Heart right ventricle (tissue), 16 donors: ENCODE results near the gene MAD1L1. TPM values are rescaled to one million over a fixed set of nuclear protein-coding genes. Genes with fewer than 3 reads are reported as not detected.

Experiments
- ATAC-seq, 8 donors: fragments of 200-7000 bp; cut with Tn5 transposase; one replicate each; pipeline ENCODE4 v1.9.1; 2020; ENCODE audit warnings: mild to moderate bottlenecking in 8 of 8, moderate library complexity in 8 of 8, moderate number of reproducible peaks in 1 of 8
- DNase-seq, 2 donors: peaks; one replicate each; pipeline ENCODE4 v3.0.0-alpha.2; 2020
- H3K27ac ChIP-seq, 10 donors: fragments of 200-600 bp; sonication (generic) in 2 of 10; one replicate each; pipeline versions ENCODE4 v1.5.0 to v1.8.0; 2020 to 2022; ENCODE audit warnings: mild to moderate bottlenecking in 3 of 10
- H3K27me3 ChIP-seq, 7 donors: fragments of 200-600 bp; one replicate each; pipeline ENCODE4 v1.8.0; 2021 to 2022; ENCODE audit warnings: mild to moderate bottlenecking in 2 of 7
- H3K36me3 ChIP-seq, 9 donors: fragments of 200-600 bp; sonication (generic) in 1 of 9; one replicate each; pipeline versions ENCODE4 v1.5.0 to v1.8.0; 2020 to 2022; ENCODE audit warnings: mild to moderate bottlenecking in 2 of 9
- H3K4me1 ChIP-seq, 9 donors: fragments of 200-600 bp; sonication (generic) in 1 of 9; one replicate each; pipeline versions ENCODE4 v1.5.0 to v1.8.0; 2020 to 2022; ENCODE audit warnings: mild to moderate bottlenecking in 4 of 9
- H3K4me3 ChIP-seq, 10 donors: fragments of 200-600 bp; sonication (generic) in 2 of 10; one replicate each; pipeline versions ENCODE4 v1.5.0 to v1.8.0; 2020 to 2022; ENCODE audit warnings: mild to moderate bottlenecking in 7 of 10, moderate library complexity in 2 of 10
- H3K9me3 ChIP-seq, 11 donors: fragments of 200-600 bp in 10 of 11; sonication (generic) in 2 of 11; one replicate each; pipeline versions ENCODE4 v1.5.0 to v1.8.0; 2013 to 2022; ENCODE audit warnings: mild to moderate bottlenecking in 2 of 11, control low read depth in 1 of 11, moderate library complexity in 1 of 11
- WGBS, 2 donors: extraction: QIAGEN DNeasy Blood & Tissue Kit; methylation state at CpG; one replicate each; pipeline ENCODE4 v1.1.7; 2013; ENCODE audit warnings: inconsistent platforms in 1 of 2; 5-methylcytosine and 5-hydroxymethylcytosine counted together
- intact Hi-C, 10 donors: fragments of 100-400 bp; cut with DNase I; formaldehyde crosslinking; loops; one replicate each; pipeline versions ENCODE4 v1.11.1 to v1.14.2; 2022
- polyA plus RNA-seq, 2 donors: library from polyadenylated mRNA; stranded (reverse); fragments of 200-250 nt; gene quantifications; one replicate each; pipeline ENCODE4 v1.2.3, GENCODE V29; 2013
- total RNA-seq, 10 donors: library from RNA; stranded (reverse); fragmentation: NEBNext Ultra II Directional in 3 of 10; extraction: Animal tissue kit (Norgen Biotek cat#: 25700) in 3 of 10; gene quantifications; one replicate each; pipeline versions ENCODE4 v1.2.1 to v1.2.4, GENCODE V29; 2021 to 2023
- TF ChIP-seq, protein P1 (sequence below), 9 donors: fragments of 200-600 bp; sonication (generic) in 2 of 9; IDR thresholded peaks; one replicate each; pipeline versions ENCODE4 v1.5.0 to v1.8.0; 2021 to 2022; ENCODE audit warnings: antibody characterized with exemption in 9 of 9, mild to moderate bottlenecking in 5 of 9, moderate library complexity in 1 of 9
- donor health status: Arrhythmogenic right ventricular cardiomyopathy.
- donor health status: ischemic (EF 13 %, LVEDD 7.1; RV severe dilation, severe dysfunction).
- donor health status: healthy with polysubstance abuse.
- donor health status: DM: no; HTN: yes; CAD: no.
- donor health status: DM: no; HTN: no; CAD: no.
- donor health status: ischemic (EF 25% LVEDD 6.9; RV normal size, moderate dysfunction).
- donor health status: ischemic (EF 25% LVEDD 5.7; RV mildly dilated, moderate dysfunction).
- donor health status: healthy.
- donor health status: DM: yes; HTN: yes; CAD: no.
- donor health status: Ischemic cardiomyopathy.
- donor health status: ischemic (EF 35%, LVEDD 5.7; RV mildly dilated, moderate dysfunction).
- donor health status: nonischemic (EF 11% LVEDD 7.7; RV severe dilation, severe dysfunction).
- donor health status: DM: yes; HTN: yes; CAD: no.
- donor health status: PGD.
- donor health status: ischemic (EF 29% LVEDD 5.4; RV normal size, mild dysfunction).
- donor health status: nonischemic (EF 23%, LVEDD 6.1; RV moderate dilation, normal function).

Gene MAD1L1
- total and polyA plus RNA-seq, 12 donors = 13.8 to 46.8 (median 20.2) TPM

DNA sequence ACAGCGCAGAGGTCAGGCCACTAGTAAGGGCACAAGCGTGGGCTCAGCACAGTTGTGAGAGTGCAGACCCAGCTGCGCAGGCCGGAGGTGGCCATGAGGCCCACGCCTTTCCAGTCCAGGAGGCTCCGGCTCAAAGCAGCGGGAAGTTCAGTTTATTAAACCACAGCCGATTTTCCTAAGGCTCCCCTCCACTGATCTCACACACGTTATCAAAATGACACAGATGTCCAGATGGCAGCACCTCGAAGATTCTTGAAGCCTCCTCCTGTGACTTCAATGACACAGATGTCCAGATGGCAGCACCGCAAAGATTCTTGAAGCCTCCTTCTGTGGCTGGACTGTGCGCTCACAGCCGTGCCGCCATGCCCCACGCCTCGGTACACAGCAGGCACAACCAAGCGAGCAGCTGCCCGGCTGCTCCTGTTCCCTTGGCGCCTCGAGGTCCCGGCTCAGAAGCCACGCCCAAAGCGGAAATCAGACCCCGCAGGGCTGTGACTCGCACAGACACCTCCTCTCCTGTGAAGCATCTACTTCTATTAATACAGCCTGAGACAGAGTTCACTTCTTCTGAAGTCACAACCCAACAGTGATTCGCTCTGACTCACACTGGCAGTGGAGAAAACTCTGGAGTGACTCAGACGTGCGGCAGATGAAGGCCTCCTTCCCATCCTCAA lies 122.7 kb downstream of the MAD1L1 start:
- Histone ChIP-seq H3K4me3 (no peak overlapping the region), H3K27ac (peak overlapping the region in 1 of 10 donors; percentile 57), H3K4me1 (peaks cover 3 to 51% (median 24%) of the 10 kb centered on the region in 9 donors), H3K36me3 (peaks cover 0 to 4% (median 0%) of the 10 kb centered on the region in 9 donors), H3K27me3 (no peaks in the 10 kb centered on the region), H3K9me3 (no peaks in the 10 kb centered on the region)
- intact Hi-C loops = loop anchor here in 5 of 10 donors (5.0 to 10.0 kb wide), 3 partner anchors 85 to 95 kb away; no protein-coding TSS in a partner anchor
- peak in 2 of 8 donors; percentile 10 to 38 for ATAC-seq
- TF ChIP-seq, protein P1, sequence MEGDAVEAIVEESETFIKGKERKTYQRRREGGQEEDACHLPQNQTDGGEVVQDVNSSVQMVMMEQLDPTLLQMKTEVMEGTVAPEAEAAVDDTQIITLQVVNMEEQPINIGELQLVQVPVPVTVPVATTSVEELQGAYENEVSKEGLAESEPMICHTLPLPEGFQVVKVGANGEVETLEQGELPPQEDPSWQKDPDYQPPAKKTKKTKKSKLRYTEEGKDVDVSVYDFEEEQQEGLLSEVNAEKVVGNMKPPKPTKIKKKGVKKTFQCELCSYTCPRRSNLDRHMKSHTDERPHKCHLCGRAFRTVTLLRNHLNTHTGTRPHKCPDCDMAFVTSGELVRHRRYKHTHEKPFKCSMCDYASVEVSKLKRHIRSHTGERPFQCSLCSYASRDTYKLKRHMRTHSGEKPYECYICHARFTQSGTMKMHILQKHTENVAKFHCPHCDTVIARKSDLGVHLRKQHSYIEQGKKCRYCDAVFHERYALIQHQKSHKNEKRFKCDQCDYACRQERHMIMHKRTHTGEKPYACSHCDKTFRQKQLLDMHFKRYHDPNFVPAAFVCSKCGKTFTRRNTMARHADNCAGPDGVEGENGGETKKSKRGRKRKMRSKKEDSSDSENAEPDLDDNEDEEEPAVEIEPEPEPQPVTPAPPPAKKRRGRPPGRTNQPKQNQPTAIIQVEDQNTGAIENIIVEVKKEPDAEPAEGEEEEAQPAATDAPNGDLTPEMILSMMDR (IDR thresholded peaks at IDR 0.05) = no peak
- WGBS, 2 donors = 86 to 90% methylated on average over 28 of the region's 28 CpGs
- no peak for DNase-seq

DNA sequence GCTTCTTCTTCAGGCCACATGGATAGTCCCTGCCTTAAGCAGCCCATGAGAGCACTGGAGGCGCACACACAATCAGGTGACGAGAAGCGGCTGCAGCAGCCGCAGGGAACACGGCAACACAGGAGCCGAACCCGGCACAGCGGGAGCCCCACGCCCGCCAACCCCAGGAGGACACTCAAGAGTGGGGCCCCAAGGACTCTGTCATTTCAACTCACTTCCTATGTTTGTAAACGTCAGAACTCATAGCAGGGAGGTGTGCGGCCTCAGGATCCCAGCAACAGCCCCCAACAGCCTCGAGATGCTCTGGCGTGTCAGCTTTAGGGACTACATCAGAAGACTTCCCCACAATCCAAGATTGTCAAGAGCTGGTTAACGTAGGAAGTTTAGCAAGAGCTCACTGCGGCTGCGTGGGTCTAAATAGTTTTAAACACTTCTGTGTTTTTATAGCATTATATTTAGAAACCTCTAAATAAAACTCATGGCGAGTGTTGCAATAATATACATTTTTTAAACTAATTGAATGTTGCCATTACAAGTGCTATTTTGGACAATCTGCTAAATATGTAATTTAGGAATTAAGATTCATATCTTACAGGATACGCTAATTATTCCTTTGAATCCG lies 123.4 kb downstream of the MAD1L1 start:
- WGBS, 2 donors = 93 to 94% methylated on average over 20 of the region's 20 CpGs
- H3K27ac ChIP-seq = peak overlapping the region in 1 of 10 donors; percentile 36
- no peak overlapping the region for H3K4me3 ChIP-seq
- peaks cover 3 to 58% (median 31%) of the 10 kb centered on the region in 9 donors for H3K4me1 ChIP-seq
- no peak for DNase-seq
- no peak for ATAC-seq
- peaks cover 0 to 4% (median 0%) of the 10 kb centered on the region in 9 donors for H3K36me3 ChIP-seq
- H3K27me3 ChIP-seq = no peaks in the 10 kb centered on the region
- H3K9me3 ChIP-seq = no peaks in the 10 kb centered on the region
- TF ChIP-seq, protein P1 (IDR thresholded peaks at IDR 0.05) = no peak
- intact Hi-C loops = loop anchor here in 4 of 10 donors (10.0 kb wide), 2 partner anchors 85 to 95 kb away; no protein-coding TSS in a partner anchor

DNA sequence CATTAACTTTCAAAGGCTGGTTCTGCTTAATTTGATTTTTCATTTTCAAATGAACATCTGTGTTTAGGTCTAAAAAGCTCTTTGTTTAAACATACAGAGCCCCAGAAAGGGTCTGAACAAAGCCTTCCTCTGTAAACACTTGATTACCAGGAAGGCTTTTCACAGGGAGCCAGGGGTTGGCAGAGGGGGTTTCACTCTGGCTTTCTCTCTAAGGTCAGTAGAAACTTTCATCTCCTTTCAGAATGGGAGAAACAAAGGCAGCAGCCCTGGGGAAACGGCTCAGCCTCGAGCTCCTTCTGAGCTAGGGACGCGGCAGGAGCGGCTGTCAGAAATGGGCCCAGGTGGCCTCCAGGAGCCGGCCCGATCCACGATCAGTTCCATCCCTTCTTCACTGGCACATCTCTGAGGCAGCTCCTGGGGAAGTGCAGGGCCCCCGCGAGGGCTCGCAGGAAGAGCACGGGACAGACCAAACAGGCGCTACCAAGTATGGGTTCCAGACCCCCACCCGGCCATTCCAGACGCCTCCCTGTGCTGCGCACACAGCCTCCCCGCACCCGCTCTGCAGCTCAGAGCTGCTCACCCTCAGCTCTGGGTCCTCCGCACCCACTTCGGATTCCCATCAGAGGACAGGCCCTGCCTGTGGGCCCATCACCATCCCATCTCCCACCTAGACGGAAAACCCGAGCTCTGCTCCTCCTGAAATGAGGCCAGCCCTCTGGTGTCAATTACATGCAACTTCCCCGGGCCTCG lies 124.1 kb downstream of the MAD1L1 start:
- 92 to 94% methylated on average over 24 of the region's 24 CpGs for WGBS, 2 donors
- intact Hi-C loops = loop anchor here in 4 of 10 donors (10.0 kb wide), 2 partner anchors 86 to 96 kb away; no protein-coding TSS in a partner anchor
- no peak overlapping the region for H3K4me3 ChIP-seq
- peaks cover 6 to 63% (median 38%) of the 10 kb centered on the region in 9 donors for H3K4me1 ChIP-seq
- no peaks in the 10 kb centered on the region for H3K9me3 ChIP-seq
- no peaks in the 10 kb centered on the region for H3K27me3 ChIP-seq
- DNase-seq = no peak
- TF ChIP-seq, protein P1 (IDR thresholded peaks at IDR 0.05) = no peak
- H3K27ac ChIP-seq = no peak overlapping the region
- no peak for ATAC-seq
- H3K36me3 ChIP-seq = peaks cover 0 to 4% (median 0%) of the 10 kb centered on the region in 9 donors

DNA sequence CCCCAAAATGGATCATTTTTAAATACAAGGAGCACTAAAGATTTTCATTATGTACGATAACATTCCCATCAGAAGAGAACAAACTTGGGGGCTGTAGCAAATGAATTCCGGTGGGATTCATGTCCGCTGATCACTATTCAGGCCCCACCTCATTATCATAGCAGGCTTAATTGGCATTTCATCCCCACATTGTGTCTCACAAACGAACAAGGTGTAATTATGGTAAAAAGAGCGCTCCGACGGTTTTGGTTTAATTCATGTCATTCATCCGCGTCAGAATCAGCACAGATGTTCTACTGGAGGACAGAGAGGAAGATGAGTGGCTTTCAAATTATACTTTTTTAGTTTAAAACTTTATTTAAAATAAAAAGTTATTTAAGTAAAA lies 124.7 kb downstream of the MAD1L1 start:
- no peak overlapping the region for H3K27ac ChIP-seq
- H3K4me1 ChIP-seq = peaks cover 6 to 63% (median 44%) of the 10 kb centered on the region in 9 donors
- 95 to 97% methylated on average over 9 of the region's 9 CpGs for WGBS, 2 donors
- TF ChIP-seq, protein P1 (IDR thresholded peaks at IDR 0.05) = no peak
- H3K27me3 ChIP-seq = no peaks in the 10 kb centered on the region
- ATAC-seq (no peak), DNase-seq (no peak)
- peaks cover 0 to 4% (median 0%) of the 10 kb centered on the region in 9 donors for H3K36me3 ChIP-seq
- no peaks in the 10 kb centered on the region for H3K9me3 ChIP-seq
- no peak overlapping the region for H3K4me3 ChIP-seq
- intact Hi-C loops = loop anchor here in 4 of 10 donors (10.0 kb wide), 2 partner anchors 87 to 97 kb away; no protein-coding TSS in a partner anchor
